Activated naive CD4-positive, alpha-beta T cell treated with anti-CD3 and anti-CD28 coated beads, Interleukin-2, amount 50 U/mL, for 24 hours (primary cell): ENCODE data around the gene SCLY.

Source experiments
- H3K27ac Mint-ChIP-seq: one replicate; pipeline ENCODE4 v1.8.0; 2021; ENCODE audit warnings: mild to moderate bottlenecking, mixed read lengths
- H3K27me3 Mint-ChIP-seq: one replicate; pipeline ENCODE4 v1.8.0; 2021; ENCODE audit warnings: mixed read lengths
- H3K36me3 Mint-ChIP-seq: one replicate; pipeline ENCODE4 v1.8.0; 2021; ENCODE audit warnings: mixed read lengths
- H3K4me1 Mint-ChIP-seq: one replicate; pipeline ENCODE4 v1.8.0; 2021; ENCODE audit warnings: mixed read lengths
- H3K4me3 Mint-ChIP-seq: one replicate; pipeline ENCODE4 v1.8.0; 2021; ENCODE audit warnings: mild to moderate bottlenecking, mixed read lengths
- H3K9me3 Mint-ChIP-seq: one replicate; pipeline ENCODE4 v1.8.0; 2021; ENCODE audit warnings: mixed read lengths

SCLY gene

DNA sequence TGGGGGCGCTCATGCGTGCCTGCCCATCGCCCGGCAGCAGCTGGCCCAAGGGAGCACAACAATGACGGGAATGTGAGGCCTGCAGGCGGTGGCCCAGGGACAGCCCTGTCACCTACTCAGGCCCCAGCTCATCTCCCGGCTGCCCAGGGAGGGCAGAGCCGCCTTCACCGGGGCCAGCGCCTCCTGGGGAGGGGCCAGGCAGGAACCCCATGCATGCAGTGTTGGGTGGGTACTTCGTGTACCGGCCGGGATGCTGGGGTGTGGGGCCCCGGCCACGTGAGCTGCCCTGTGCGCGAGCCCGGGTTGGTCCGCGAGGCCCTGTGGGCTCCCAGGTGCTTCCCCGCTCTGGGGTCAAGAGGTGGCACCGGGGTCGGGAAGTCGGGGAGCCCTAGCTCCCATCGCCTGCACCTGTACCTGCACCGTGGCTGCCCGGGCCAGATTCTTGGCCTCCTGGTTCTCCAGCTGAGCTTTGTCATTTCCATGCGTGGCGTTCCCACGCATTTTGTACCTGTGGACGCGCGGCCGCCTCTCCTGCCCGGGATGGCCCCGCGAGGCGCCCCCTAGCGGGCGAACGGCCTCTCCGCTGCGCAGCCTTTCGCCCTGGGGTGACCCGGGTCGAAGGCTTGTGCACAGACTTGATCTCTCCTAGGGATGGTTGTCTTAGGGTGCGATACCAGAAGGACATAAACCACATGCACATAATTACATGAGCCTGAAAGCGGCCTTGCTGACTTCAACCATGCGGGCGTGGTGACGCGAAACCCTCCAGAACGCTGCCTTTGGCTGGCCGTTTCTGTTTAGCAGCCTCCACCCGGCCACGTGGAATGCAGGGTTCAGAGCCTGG, 78.6 kb downstream of the SCLY start:
- Mint-ChIP-seq H3K9me3 (no peaks in the 10 kb centered on the region), H3K4me1 (peaks cover 8% of the 10 kb centered on the region), H3K27ac (no peak overlapping the region), H3K4me3 (no peak overlapping the region), H3K36me3 (no peaks in the 10 kb centered on the region), H3K27me3 (no peaks in the 10 kb centered on the region)

DNA sequence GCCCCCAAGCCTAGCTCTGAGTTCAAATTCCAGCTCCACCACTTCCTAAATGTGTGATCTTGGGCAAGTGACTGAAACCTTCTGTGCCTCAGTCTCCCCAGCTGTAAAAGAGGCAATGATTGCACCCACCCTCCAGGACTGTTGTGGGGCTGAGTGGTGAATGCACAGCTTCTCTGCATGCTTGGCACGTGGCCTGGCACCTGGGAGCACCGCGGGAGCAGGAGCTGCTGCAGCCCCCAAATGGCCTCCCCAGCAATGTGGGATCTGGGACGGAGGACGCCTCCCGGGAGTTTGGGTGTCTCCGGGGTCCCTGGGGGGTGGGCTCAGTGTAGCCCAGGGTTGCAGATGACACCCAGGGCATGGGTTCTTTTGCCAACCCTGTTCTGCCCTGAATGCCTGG, 79.2 kb downstream of the SCLY start:
- Mint-ChIP-seq H3K9me3 (no peaks in the 10 kb centered on the region), H3K36me3 (no peaks in the 10 kb centered on the region), H3K27ac (no peak overlapping the region), H3K4me1 (peaks cover 8% of the 10 kb centered on the region), H3K4me3 (no peak overlapping the region), H3K27me3 (no peaks in the 10 kb centered on the region)

DNA sequence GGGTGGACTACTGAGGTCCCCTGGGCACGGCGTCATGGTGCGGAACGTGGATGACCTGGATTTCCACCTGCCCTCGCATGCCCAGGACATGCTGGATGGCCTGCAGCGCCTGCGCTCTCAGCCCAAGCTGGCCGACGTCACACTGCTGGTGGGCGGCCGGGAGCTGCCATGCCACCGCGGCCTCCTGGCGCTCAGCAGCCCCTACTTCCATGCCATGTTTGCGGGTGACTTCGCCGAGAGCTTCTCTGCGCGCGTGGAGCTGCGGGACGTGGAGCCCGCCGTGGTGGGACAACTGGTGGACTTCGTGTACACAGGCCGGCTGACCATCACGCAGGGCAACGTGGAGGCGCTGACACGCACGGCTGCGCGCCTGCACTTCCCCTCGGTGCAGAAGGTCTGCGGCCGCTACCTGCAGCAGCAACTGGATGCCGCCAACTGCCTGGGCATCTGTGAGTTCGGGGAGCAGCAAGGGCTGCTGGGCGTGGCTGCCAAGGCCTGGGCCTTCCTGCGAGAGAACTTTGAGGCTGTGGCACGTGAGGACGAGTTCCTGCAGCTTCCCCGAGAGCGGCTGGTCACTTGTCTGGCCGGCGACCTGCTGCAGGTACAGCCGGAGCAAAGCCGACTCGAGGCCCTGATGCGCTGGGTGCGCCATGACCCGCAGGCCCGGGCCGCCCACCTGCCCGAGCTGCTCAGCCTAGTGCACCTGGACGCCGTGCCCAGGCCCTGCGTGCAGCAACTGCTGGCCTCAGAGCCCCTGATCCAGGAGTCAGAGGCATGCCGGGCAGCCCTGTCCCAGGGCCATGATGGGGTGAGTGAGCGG, 80.1 kb downstream of the SCLY start:
- no peak overlapping the region for H3K27ac Mint-ChIP-seq
- H3K36me3 Mint-ChIP-seq: no peaks in the 10 kb centered on the region
- H3K27me3 Mint-ChIP-seq: no peaks in the 10 kb centered on the region
- no peak overlapping the region for H3K4me3 Mint-ChIP-seq
- no peaks in the 10 kb centered on the region for H3K9me3 Mint-ChIP-seq
- H3K4me1 Mint-ChIP-seq: peaks cover 8% of the 10 kb centered on the region

DNA sequence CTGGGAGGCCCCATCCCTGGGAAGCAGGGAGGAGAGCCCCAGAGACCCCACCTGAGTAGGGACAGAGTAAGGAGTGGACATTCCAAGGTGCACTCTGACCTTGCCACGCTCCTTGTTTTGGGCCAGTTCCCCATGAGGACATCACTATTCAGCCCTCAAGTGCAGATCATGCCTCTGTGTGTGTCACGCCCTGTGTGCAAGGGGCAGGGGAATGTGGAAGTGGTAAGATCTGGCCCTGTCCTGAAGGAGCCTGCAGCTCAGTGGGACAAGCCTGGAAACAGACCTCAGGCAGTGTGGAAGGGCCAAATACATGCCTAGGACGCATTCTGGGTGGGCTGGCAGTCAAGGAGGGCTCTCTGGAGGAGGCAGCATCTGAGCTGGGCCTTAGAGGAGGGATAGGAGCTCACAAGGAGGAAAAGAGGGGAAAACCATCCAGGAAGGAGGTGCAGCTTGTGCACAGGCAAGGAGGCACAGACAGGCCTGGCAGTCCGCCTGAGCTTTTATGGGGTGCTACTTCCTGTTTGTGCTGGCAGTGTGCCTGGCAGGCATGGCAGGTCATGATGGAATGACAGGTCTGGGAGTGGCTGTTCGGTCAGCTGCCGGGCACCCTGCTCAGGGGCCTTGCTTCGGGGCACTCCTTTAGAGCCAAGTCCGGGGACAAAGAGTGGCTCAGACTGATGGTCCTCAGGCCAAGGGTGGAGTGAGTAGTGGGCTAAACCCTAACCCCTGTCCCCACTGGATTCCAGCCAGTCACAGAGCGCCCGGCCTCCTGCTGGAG, 80.9 kb downstream of the SCLY start:
- Mint-ChIP-seq H3K27me3 (no peaks in the 10 kb centered on the region), H3K27ac (no peak overlapping the region), H3K9me3 (no peaks in the 10 kb centered on the region), H3K36me3 (no peaks in the 10 kb centered on the region), H3K4me1 (peaks cover 8% of the 10 kb centered on the region), H3K4me3 (no peak overlapping the region)

DNA sequence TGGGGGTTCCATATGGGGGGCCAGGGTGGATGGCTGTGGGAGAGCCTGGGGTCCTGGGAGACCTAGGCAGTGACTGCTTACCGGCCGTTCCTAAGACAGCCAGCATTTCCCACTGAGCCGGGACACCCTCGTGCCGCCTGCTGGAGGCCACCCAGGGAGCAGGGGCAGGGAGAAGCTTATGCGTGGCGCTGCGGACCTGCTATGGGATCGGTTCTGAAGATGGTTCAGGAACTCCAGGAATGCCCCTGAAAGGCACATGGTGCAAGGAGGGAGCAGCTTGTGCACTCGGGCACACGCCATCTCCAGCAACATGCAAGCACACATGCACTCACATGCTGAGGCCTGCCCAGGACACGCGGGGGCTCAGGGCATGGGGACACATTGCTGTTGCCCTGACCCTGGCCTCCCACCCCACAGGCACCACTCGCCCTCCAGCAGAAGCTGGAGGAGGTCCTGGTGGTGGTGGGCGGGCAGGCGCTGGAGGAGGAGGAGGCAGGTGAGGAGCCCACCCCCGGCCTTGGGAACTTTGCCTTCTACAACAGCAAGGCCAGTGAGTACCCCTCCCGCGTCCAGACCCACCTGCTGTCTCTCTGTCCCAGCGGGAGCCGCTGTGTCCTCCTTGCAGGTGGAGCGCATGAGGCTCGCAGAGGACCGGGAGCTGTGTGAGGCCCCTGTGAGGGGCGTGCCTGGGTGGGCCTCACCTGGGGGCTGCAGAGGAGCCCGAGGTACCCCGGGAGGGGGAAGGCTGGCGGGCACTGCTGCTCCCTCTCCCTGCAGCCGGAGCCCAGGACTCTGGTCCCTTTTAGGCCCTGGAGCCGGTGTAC, 81.8 kb downstream of the SCLY start:
- Mint-ChIP-seq H3K4me3 (no peak overlapping the region), H3K36me3 (no peaks in the 10 kb centered on the region), H3K9me3 (no peaks in the 10 kb centered on the region), H3K4me1 (peaks cover 8% of the 10 kb centered on the region), H3K27ac (no peak overlapping the region), H3K27me3 (no peaks in the 10 kb centered on the region)

DNA sequence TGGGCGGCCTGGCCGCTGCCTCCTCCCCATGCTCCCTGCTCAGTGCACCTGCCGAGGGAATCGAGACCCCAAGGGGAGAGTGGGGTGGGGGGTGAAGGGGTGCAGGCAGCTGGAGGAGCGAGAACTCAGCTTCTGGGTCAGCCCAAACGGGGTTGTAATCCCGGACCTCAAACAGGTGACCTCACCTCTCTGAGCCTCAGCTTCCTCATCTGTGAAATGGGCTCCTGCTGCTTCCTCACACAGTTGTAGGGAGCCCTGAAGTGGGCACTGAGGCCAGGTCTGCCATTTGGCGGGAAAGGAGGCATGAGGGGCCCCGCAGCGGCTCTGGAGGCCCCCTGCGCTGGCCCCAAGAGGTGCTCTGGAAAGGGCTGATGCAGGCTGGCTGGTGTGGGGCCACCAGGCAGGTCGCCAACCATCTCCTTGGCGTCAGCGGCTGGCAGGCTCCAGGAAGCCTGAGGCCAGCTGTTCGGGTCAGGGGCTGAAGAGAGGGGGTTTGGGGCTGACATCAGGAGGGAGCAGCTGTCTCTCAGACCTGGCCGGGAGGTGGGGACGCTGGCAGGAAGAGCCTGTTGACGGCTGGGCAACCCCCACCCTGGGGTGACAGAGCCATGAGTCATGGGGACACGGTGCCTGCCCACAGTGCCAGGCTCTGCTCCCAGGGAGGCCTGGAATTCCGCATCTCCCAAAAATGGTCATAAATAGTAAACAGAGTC, 82.6 kb downstream of the SCLY start:
- no peaks in the 10 kb centered on the region for H3K36me3 Mint-ChIP-seq
- no peak overlapping the region for H3K27ac Mint-ChIP-seq
- no peaks in the 10 kb centered on the region for H3K27me3 Mint-ChIP-seq
- no peaks in the 10 kb centered on the region for H3K9me3 Mint-ChIP-seq
- H3K4me1 Mint-ChIP-seq: peaks cover 8% of the 10 kb centered on the region
- no peak overlapping the region for H3K4me3 Mint-ChIP-seq

DNA sequence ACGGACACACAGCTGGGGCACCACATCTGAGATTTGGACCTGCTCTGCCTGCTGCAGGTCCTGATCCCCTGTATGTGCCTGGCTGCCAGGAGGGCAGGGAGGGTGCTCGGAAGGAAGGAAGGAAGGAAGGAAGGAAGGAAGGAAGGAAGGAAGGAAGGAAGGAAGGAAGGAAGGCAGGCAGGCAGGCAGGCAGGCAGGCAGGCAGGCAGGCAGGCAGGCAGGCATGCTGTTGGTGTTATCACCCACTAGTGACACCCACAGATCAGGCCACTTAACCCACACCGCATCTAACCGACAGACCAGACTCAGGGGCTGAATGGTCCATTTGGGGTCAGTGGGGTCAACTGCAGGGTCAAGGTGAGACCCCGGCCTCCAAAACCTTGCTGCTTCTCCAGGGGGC, 83.5 kb downstream of the SCLY start:
- Mint-ChIP-seq H3K9me3 (no peaks in the 10 kb centered on the region), H3K4me3 (no peak overlapping the region), H3K27ac (no peak overlapping the region), H3K27me3 (no peaks in the 10 kb centered on the region), H3K36me3 (no peaks in the 10 kb centered on the region), H3K4me1 (peaks cover 8% of the 10 kb centered on the region)

DNA sequence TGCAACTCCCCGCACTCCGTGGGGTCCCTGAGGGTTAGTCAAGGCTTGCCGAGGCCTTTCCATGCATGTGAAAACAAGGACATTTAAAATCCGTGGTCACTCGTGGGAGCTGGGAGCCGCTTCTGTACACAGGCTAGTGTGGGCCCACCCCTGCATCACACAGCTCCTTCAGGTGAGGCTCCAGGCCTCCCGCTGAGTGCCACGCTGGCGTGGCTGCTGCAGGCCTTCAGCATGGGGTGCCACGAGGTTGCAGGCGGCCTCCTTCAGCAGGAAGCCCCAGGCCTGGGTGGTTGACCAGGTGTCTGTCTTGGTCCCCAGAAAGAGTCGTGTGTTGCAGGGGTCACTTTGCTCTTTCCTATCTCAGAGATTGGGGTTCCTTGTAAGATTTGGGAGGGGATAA, 84.2 kb downstream of the SCLY start:
- Mint-ChIP-seq H3K4me3 (no peak overlapping the region), H3K4me1 (peaks cover 8% of the 10 kb centered on the region), H3K27ac (no peak overlapping the region), H3K9me3 (no peaks in the 10 kb centered on the region), H3K27me3 (no peaks in the 10 kb centered on the region), H3K36me3 (no peaks in the 10 kb centered on the region)

DNA sequence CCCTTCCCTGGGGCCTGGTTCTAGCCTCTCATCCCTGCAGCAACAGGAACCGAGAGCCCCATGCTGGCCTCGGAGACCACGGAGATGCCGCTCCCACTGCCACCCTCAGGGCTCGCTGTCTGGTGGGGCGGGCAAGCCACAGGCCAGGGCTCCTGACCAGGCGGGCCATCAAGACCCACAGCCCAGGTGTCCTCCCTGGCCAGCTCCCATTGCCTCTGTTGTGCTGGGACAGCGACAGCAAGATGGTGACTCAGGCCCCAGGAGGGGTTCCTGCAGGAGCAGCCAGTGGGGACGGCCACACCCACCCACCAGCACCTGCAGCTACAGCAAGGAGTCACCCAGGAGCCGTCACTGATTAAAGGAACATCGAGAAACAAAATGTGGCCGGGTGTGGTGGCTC, 85.0 kb downstream of the SCLY start:
- Mint-ChIP-seq H3K36me3 (no peaks in the 10 kb centered on the region), H3K4me3 (no peak overlapping the region), H3K27ac (no peak overlapping the region), H3K9me3 (no peaks in the 10 kb centered on the region), H3K4me1 (peaks cover 8% of the 10 kb centered on the region), H3K27me3 (no peaks in the 10 kb centered on the region)

DNA sequence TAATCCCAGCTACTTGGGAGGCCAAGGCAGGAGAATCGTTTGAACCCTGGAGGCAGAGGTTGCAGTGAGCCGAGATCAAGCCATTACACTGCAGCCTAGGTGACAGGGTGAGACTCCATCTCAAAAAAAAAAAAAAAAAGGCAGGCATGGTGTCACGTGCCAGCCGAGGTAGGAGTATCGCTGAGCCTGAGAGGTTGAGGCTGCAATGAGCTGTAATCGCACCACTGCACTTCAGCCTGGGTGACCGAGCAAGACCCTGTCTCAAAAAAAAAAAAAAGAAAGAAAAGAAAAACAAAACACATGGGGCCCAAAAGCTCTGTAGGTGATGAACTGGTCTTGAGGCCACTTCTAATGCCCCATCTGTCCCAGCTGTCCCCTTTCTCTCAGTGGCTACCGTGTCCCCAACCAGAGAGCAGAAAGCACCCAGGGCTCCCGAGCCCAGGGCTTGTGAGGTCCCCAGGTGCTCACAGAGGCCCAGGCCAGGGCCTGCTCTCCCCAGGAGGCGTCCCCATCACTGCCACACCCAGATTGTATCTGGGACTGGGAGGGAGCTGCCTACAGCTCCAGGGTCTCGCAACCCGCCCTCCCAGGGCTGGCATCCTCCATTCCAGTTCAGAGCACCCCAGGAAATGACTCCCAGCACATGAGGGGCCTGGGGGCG, 86.2 kb downstream of the SCLY start:
- Mint-ChIP-seq H3K9me3 (no peaks in the 10 kb centered on the region), H3K36me3 (no peaks in the 10 kb centered on the region), H3K27me3 (no peaks in the 10 kb centered on the region), H3K4me1 (peaks cover under 1% of the 10 kb centered on the region), H3K4me3 (no peak overlapping the region), H3K27ac (no peak overlapping the region)

DNA sequence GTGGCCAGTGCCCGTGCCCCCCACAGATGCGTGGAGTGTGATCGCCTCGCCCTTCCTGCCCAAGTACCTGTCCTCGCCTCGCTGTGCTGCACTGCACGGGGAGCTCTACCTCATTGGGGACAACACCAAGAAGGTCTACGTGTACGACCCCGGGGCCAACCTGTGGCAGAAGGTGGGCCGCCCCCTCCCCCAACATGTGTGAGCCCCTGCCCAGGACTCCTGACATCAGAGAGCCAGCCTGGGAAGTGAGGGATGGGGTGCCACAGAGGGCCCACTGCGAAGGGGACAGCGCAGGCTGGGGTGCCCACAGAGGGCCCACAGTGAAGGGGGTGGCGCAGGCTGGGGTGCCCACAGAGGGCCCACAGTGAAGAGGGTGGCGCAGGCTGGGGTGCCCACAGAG, 88.2 kb downstream of the SCLY start:
- H3K4me3 Mint-ChIP-seq: no peak overlapping the region
- no peaks in the 10 kb centered on the region for H3K9me3 Mint-ChIP-seq
- no peaks in the 10 kb centered on the region for H3K27me3 Mint-ChIP-seq
- H3K36me3 Mint-ChIP-seq: no peaks in the 10 kb centered on the region
- H3K27ac Mint-ChIP-seq: no peak overlapping the region
- H3K4me1 Mint-ChIP-seq: no peaks in the 10 kb centered on the region
